Tibial nerve (tissue), 4 donors: ENCODE measurements around the gene RPS6KL1.

Experiments used
- CTCF ChIP-seq, 5 experiments: fragments of 200-600 bp in 3 of 5; fragments of 450-650 bp in 2 of 5; sonication (generic) in 3 of 5; IDR thresholded peaks; one replicate each; pipeline ENCODE4 v1.5.1; 2016 to 2019; ENCODE audit warnings: antibody characterized with exemption in 5 of 5, mild to moderate bottlenecking in 3 of 5, moderate library complexity in 2 of 5
- EP300 ChIP-seq, 2 donors: sonication (generic); formaldehyde crosslinking; IDR thresholded peaks; one replicate each; pipeline ENCODE4 v1.6.1; 2017; ENCODE audit warnings: antibody characterized with exemption in 2 of 2, mild to moderate bottlenecking in 1 of 2
- POLR2A ChIP-seq, 2 donors: fragments of 450-650 bp; IDR thresholded peaks; one replicate each; pipeline ENCODE4 v1.6.1; 2017; ENCODE audit warnings: antibody characterized with exemption in 2 of 2, mild to moderate bottlenecking in 2 of 2, moderate library complexity in 2 of 2

GRCh38 chr14:74936731-74937130 is 13.7 kb upstream of the RPS6KL1 start:
- TF ChIP-seq CTCF (IDR thresholded peaks at IDR 0.05) = no peak
- no peak for TF ChIP-seq EP300 (IDR thresholded peaks at IDR 0.05)
- TF ChIP-seq POLR2A (IDR thresholded peaks at IDR 0.05) = no peak
